Peyer's patch (tissue), 4 donors: ENCODE data around the gene LILRB3.

Experiments used
- CTCF ChIP-seq, 6 experiments: fragments of 450-650 bp in 4 of 6; fragments of 200-600 bp in 2 of 6; sonication (generic) in 1 of 6; IDR thresholded peaks; one replicate each; pipeline ENCODE4 v1.5.1; 2017 to 2019; ENCODE audit warnings: antibody characterized with exemption in 6 of 6, mild to moderate bottlenecking in 3 of 6, moderate library complexity in 1 of 6
- POLR2A ChIP-seq, 2 donors: fragments of 450-650 bp; IDR thresholded peaks; one replicate each; pipeline ENCODE4 v1.5.1; 2017; ENCODE audit warnings: antibody characterized with exemption in 2 of 2, mild to moderate bottlenecking in 2 of 2, moderate library complexity in 2 of 2

GRCh38 chr19:54201172-54201701 is 21.6 kb downstream of the LILRB3 start:
- TF ChIP-seq CTCF (IDR thresholded peaks at IDR 0.05) (no peak), POLR2A (IDR thresholded peaks at IDR 0.05) (no peak)
